HepG2 (cell line): Measurements from ENCODE around the gene CHIC2. TPM values are rescaled to one million over a fixed set of nuclear protein-coding genes. Genes with fewer than 3 reads are reported as not detected.
A peak's percentile ranks its signal among the peaks of the same experiment; 100 is the strongest.

Experiments
- ARID2 ChIP-seq: sonication (generic); formaldehyde crosslinking; IDR thresholded peaks from 2 replicates; pipeline ENCODE4 v1.8.1; 2022; ENCODE audit warnings: mild to moderate bottlenecking, missing genetic modification reagents, borderline replicate concordance
- CBX2 ChIP-seq, 2 experiments: fragments of 200-600 bp in 1 of 2; sonication (generic); formaldehyde crosslinking in 1 of 2; IDR thresholded peaks; 2 replicates each; pipeline versions ENCODE4 v1.7.0 to v1.8.1; 2018 to 2022; ENCODE audit warnings: low read depth in 2 of 2, low read length in 1 of 2, mild to moderate bottlenecking in 1 of 2, missing genetic modification reagents in 1 of 2
- DMAP1 ChIP-seq: IDR thresholded peaks from 2 replicates; pipeline ENCODE4 v1.6.1; 2016
- ERF ChIP-seq: IDR thresholded peaks from 2 replicates; pipeline ENCODE4 v1.6.1; 2018; ENCODE audit warnings: missing biosample characterization, missing genetic modification reagents
- FOXA3 ChIP-seq: IDR thresholded peaks from 2 replicates; pipeline ENCODE4 v1.6.1; 2016; ENCODE audit warnings: missing genetic modification reagents, missing compliant biosample characterization
- MXD3 ChIP-seq: IDR thresholded peaks from 2 replicates; pipeline ENCODE4 v1.6.1; 2016; ENCODE audit warnings: mild to moderate bottlenecking, missing biosample characterization, missing genetic modification reagents
- MZF1 ChIP-seq: sonication (generic); formaldehyde crosslinking; IDR thresholded peaks from 2 replicates; pipeline ENCODE4 v1.8.1; 2023; ENCODE audit warnings: mild to moderate bottlenecking, missing genetic modification reagents, borderline replicate concordance
- PRMT3 ChIP-seq: sonication (generic); formaldehyde crosslinking; IDR thresholded peaks from 2 replicates; pipeline ENCODE4 v1.8.1; 2022; ENCODE audit warnings: low read depth, mild to moderate bottlenecking, moderate library complexity, missing genetic modification reagents, borderline replicate concordance
- RCOR2 ChIP-seq: IDR thresholded peaks from 2 replicates; pipeline ENCODE4 v1.6.1; 2016; ENCODE audit warnings: missing biosample characterization, missing genetic modification reagents
- ZBED4 ChIP-seq: sonication (generic); formaldehyde crosslinking; IDR thresholded peaks from 2 replicates; pipeline ENCODE4 v1.4.0; 2020; ENCODE audit warnings: missing genetic modification reagents, borderline replicate concordance
- ZFAT ChIP-seq: sonication (generic); formaldehyde crosslinking; conservative IDR thresholded peaks from 2 replicates; pipeline ENCODE4 v1.8.1; 2023; ENCODE audit warnings: missing genetic modification reagents, inconsistent platforms
- ZMYM3 ChIP-seq: sonication (generic); formaldehyde crosslinking; IDR thresholded peaks from 2 replicates; pipeline ENCODE4 v1.5.1; 2020; ENCODE audit warnings: mild to moderate bottlenecking, missing genetic modification reagents
- ZNF207 ChIP-seq: fragments of 450-650 bp; IDR thresholded peaks from 2 replicates; pipeline ENCODE4 v1.6.1; 2016; ENCODE audit warnings: antibody characterized with exemption, borderline replicate concordance
- ZNF3 ChIP-seq: IDR thresholded peaks from 2 replicates; pipeline ENCODE4 v1.7.0; 2017; ENCODE audit warnings: inconsistent platforms
- ZNF672 ChIP-seq: sonication (generic); formaldehyde crosslinking; IDR thresholded peaks from 2 replicates; pipeline ENCODE4 v1.8.1; 2022; ENCODE audit warnings: missing genetic modification reagents
- ZNF710 ChIP-seq: sonication (generic); formaldehyde crosslinking; IDR thresholded peaks from 2 replicates; pipeline ENCODE4 v1.5.0; 2020; ENCODE audit warnings: mild to moderate bottlenecking, missing genetic modification reagents, borderline replicate concordance
- ZNF883 ChIP-seq: sonication (generic); formaldehyde crosslinking; IDR thresholded peaks from 2 replicates; pipeline ENCODE4 v1.5.1; 2020; ENCODE audit warnings: mild to moderate bottlenecking, missing genetic modification reagents; ENCODE audit errors: not compliant biosample characterization
- polyA plus RNA-seq, 8 experiments: library from polyadenylated mRNA; depleted of rRNA in 3 of 8; stranded (reverse) in 7 of 8; unstranded in 1 of 8; fragments of >200 nt; fragmentation: Illumina TruSeq in 4 of 8; extraction: Trizol in 4 of 8; gene quantifications; 2 replicates each; pipeline versions ENCODE4 v1.2.1 to v1.2.3, GENCODE V29; 2011 to 2016; ENCODE audit warnings: low read depth in 4 of 8, missing spikeins in 1 of 8, mixed read lengths in 1 of 8; ENCODE audit not compliant: insufficient read depth in 1 of 8
- total RNA-seq, 5 experiments: library from RNA; depleted of rRNA; stranded (reverse); fragments of >200 nt; fragmentation: Illumina TruSeq; extraction: Trizol; gene quantifications; 2 replicates each; pipeline ENCODE4 v1.2.3, GENCODE V29; 2016; ENCODE audit warnings: low read depth in 1 of 5
- TF ChIP-seq, protein P1 (sequence below): sonication (generic); formaldehyde crosslinking; IDR thresholded peaks from 2 replicates; pipeline ENCODE4 v1.9.0; 2022; ENCODE audit warnings: missing genetic modification reagents, mild to moderate bottlenecking, borderline replicate concordance
- TF ChIP-seq, protein P2 (sequence below): IDR thresholded peaks from 2 replicates; pipeline ENCODE4 v1.6.1; 2016; ENCODE audit warnings: low read depth, borderline replicate concordance
- TF ChIP-seq, protein P3 (sequence below): IDR thresholded peaks from 2 replicates; pipeline ENCODE4 v1.6.1; 2012; ENCODE audit warnings: inconsistent platforms

Gene CHIC2
- total and polyA plus RNA-seq, 2 of the 13 experiments (the other 11 are each of a cell fraction or from before 2014, with no cell fraction given) = 10.0 to 17.2 TPM

GRCh38 chr4:54091637-54092404 is 27.4 kb upstream of the CHIC2 start (continued):
- TF ChIP-seq, protein P1, sequence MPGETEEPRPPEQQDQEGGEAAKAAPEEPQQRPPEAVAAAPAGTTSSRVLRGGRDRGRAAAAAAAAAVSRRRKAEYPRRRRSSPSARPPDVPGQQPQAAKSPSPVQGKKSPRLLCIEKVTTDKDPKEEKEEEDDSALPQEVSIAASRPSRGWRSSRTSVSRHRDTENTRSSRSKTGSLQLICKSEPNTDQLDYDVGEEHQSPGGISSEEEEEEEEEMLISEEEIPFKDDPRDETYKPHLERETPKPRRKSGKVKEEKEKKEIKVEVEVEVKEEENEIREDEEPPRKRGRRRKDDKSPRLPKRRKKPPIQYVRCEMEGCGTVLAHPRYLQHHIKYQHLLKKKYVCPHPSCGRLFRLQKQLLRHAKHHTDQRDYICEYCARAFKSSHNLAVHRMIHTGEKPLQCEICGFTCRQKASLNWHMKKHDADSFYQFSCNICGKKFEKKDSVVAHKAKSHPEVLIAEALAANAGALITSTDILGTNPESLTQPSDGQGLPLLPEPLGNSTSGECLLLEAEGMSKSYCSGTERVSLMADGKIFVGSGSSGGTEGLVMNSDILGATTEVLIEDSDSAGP = peak; percentile 59
- TF ChIP-seq ZNF710 (CRISPR knock-in tag) = peak; percentile 34; the same call in 1 of the 2 replicates
- no peak for TF ChIP-seq ZFAT (CRISPR knock-in tag)
- TF ChIP-seq CBX2 (IDR thresholded peaks at IDR 0.05; ENCODE audit: low read depth, low read length) = no peak
- no peak; the same call in 1 of the 2 replicates for TF ChIP-seq CBX2 (CRISPR knock-in tag; IDR thresholded peaks at IDR 0.05; ENCODE audit: low read depth)
- 0 out of 2 replicates have a peak, but pooled peaks have one; percentile 31 for TF ChIP-seq FOXA3
- TF ChIP-seq ZNF207 = no peak
- TF ChIP-seq MXD3 (CRISPR knock-in tag) = peak; percentile 47; the same call in 1 of the 2 replicates
- TF ChIP-seq, protein P2, sequence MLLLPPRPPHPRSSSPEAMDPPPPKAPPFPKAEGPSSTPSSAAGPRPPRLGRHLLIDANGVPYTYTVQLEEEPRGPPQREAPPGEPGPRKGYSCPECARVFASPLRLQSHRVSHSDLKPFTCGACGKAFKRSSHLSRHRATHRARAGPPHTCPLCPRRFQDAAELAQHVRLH (CRISPR knock-in tag) = peak; percentile 64
- TF ChIP-seq ZNF672 (CRISPR knock-in tag) = peak; percentile 66; the same call in 1 of the 2 replicates
- no peak for TF ChIP-seq MZF1 (CRISPR knock-in tag)
- TF ChIP-seq, protein P3, sequence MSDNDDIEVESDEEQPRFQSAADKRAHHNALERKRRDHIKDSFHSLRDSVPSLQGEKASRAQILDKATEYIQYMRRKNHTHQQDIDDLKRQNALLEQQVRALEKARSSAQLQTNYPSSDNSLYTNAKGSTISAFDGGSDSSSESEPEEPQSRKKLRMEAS = peak; percentile 80
- peak; percentile 85; the same call in 1 of the 2 replicates for TF ChIP-seq ARID2 (CRISPR knock-in tag)
- TF ChIP-seq ERF = no peak; the same call in none of the 2 replicates
- TF ChIP-seq ZMYM3 (CRISPR knock-in tag) = no peak
- TF ChIP-seq PRMT3 = 0 out of 2 replicates have a peak, but pooled peaks have one; percentile 61
- TF ChIP-seq DMAP1 (CRISPR knock-in tag) = peak; percentile 64
- peak; percentile 10 for TF ChIP-seq ZNF883 (CRISPR knock-in tag)
- TF ChIP-seq ZBED4 (CRISPR knock-in tag) = no peak
- TF ChIP-seq RCOR2 (CRISPR knock-in tag) = no peak
- no peak for TF ChIP-seq ZNF3 (CRISPR knock-in tag)
